Panc1 (cell line): ENCODE data around the gene COL13A1. TPM values are rescaled to one million over a fixed set of nuclear protein-coding genes. Genes with fewer than 3 reads are reported as not detected.

Source experiments
- ATAC-seq: fragments of 200-7000 bp; cut with Tn5 transposase; 2 replicates; pipeline ENCODE4 v1.9.1; 2020; ENCODE audit warnings: mild to moderate bottlenecking, moderate library complexity
- BruUV-seq: library from RNA; stranded (reverse); fragments of 400-500 nt; replicated peaks from 2 replicates; lab custom pipeline; 2021; lab: Mats Ljungman, UMichigan
- CTCF ChIA-PET: fragments of 300-600 bp; sonication (Branson Sonifier 250); formaldehyde crosslinking; loops from one replicate; lab custom pipeline; 2022; ENCODE audit warnings: antibody characterized with exemption; lab: Charles Lee
- POLR2A ChIA-PET: fragments of 300-600 bp; sonication (Branson Sonifier 250); formaldehyde crosslinking; loops from one replicate; lab custom pipeline; 2022; ENCODE audit warnings: antibody characterized with exemption; lab: Charles Lee
- DNase-seq: peaks from one replicate; pipeline ENCODE4 v3.0.0-alpha.2; 2010; ENCODE audit warnings: low read depth, low spot score
- H3K27ac ChIP-seq: 2 replicates; pipeline ENCODE4 v1.5.1; 2011; ENCODE audit warnings: mild to moderate bottlenecking, low read length, inconsistent platforms
- H3K27me3 ChIP-seq: fragments of 200-500 bp; sonication (Bioruptor generic); 2 replicates; pipeline ENCODE4 v1.6.0; 2014; ENCODE audit warnings: low read length, inconsistent platforms; ENCODE audit not compliant: control insufficient read depth, insufficient read depth
- H3K36me3 ChIP-seq: fragments of 200-500 bp; sonication (Bioruptor generic); 2 replicates; pipeline ENCODE4 v1.5.1; 2014; ENCODE audit warnings: inconsistent platforms, mild to moderate bottlenecking, low read length, moderate library complexity; ENCODE audit not compliant: control insufficient read depth, insufficient read depth
- H3K4me1 ChIP-seq: 2 replicates; pipeline ENCODE4 v1.5.1; 2011; ENCODE audit warnings: inconsistent platforms, mild to moderate bottlenecking, low read length, moderate library complexity; ENCODE audit not compliant: control insufficient read depth, insufficient read depth
- H3K4me3 ChIP-seq, 2 experiments: 2 replicates each; pipeline ENCODE4 v1.5.1; 2011 to 2012; ENCODE audit warnings: low read depth in 2 of 2, low read length in 2 of 2, mild to moderate bottlenecking in 2 of 2, inconsistent platforms in 1 of 2, moderate library complexity in 1 of 2
- H3K9me3 ChIP-seq: fragments of 200-500 bp; sonication (Bioruptor generic); 2 replicates; pipeline ENCODE4 v1.5.1; 2014; ENCODE audit warnings: low read depth, mild to moderate bottlenecking, inconsistent platforms, low read length, moderate library complexity; ENCODE audit not compliant: control insufficient read depth, insufficient read depth
- CTCF ChIP-seq: fragments of 450-650 bp; IDR thresholded peaks from 2 replicates; pipeline ENCODE4 v1.5.1; 2017; ENCODE audit warnings: mild to moderate bottlenecking
- POLR2AphosphoS5 ChIP-seq: IDR thresholded peaks from 2 replicates; pipeline ENCODE4 v1.6.1; 2012; ENCODE audit warnings: mild to moderate bottlenecking, low read depth, low read length, moderate library complexity
- REST ChIP-seq, 2 experiments: IDR thresholded peaks; 2 replicates each; pipeline ENCODE4 v1.6.1; 2011 to 2012; ENCODE audit warnings: low read depth in 2 of 2, control low read depth in 1 of 2, low read length in 1 of 2, mild to moderate bottlenecking in 1 of 2, moderate library complexity in 1 of 2; ENCODE audit not compliant: insufficient read depth in 1 of 2
- SIN3A ChIP-seq: IDR thresholded peaks from 2 replicates; pipeline ENCODE4 v1.6.1; 2012; ENCODE audit warnings: low read depth, mild to moderate bottlenecking, low read length, moderate library complexity, borderline replicate concordance; ENCODE audit not compliant: insufficient read depth
- TCF7L2 ChIP-seq: IDR thresholded peaks from 2 replicates; pipeline ENCODE4 v1.6.1; 2011; ENCODE audit warnings: mild to moderate bottlenecking, low read depth, low read length, inconsistent platforms
- in situ Hi-C: cut with HindIII; loops from 2 replicates; pipeline ENCODE4 v1.10.0; 2016; ENCODE audit warnings: low sequenced_read_pairs, low pct_unique_long_range_greater_than_20kb
- intact Hi-C: fragments of 100-400 bp; cut with micrococcal nuclease; formaldehyde crosslinking; loops from one replicate; pipeline ENCODE4 v1.10.0; 2022; ENCODE audit not compliant: unreplicated experiment
- total RNA-seq: library from RNA; stranded (reverse); gene quantifications from one replicate; pipeline ENCODE4 v1.2.1, GENCODE V29; 2021; ENCODE audit not compliant: unreplicated experiment

Gene COL13A1
- total RNA-seq, 1 experiment from 2014 or later, result 1.0 TPM

GRCh38 chr10:69844698-69845097, 43.0 kb downstream of the COL13A1 start:
- POLR2A ChIA-PET, result no interaction called here
- no peak for DNase-seq
- BruUV-seq, result no TSS peak
- Histone ChIP-seq H3K9me3 (no peaks in the 10 kb centered on the region), H3K4me3 (no peak overlapping the region), H3K4me1 (no peaks in the 10 kb centered on the region), H3K36me3 (no peaks in the 10 kb centered on the region), H3K27me3 (no peaks in the 10 kb centered on the region), H3K27ac (no peak overlapping the region)
- intact Hi-C loops (no loop called here), in situ Hi-C loops (no loop called here)
- no peak for ATAC-seq
- TF ChIP-seq POLR2AphosphoS5, result no peak
- TF ChIP-seq SIN3A, result no peak
- TF ChIP-seq TCF7L2, result no peak
- no peak for TF ChIP-seq CTCF
- TF ChIP-seq REST (IDR thresholded peaks at IDR 0.05; ENCODE audit: insufficient read depth in 1 of 2, low read depth in 2 of 2, low read length in 1 of 2), result no peak
- CTCF ChIA-PET, result interaction anchor here (0.6 kb wide), 1 partner anchor 60 kb away, joined by 6 read pairs; no protein-coding TSS in a partner anchor

GRCh38 chr10:69845574-69846292, 44.0 kb downstream of the COL13A1 start:
- no peaks in the 10 kb centered on the region for H3K4me1 ChIP-seq
- ChIA-PET CTCF (interaction anchor here (0.6 kb wide), 1 partner anchor 41 kb away, joined by 5 read pairs; no protein-coding TSS in a partner anchor), POLR2A (no interaction called here)
- no peaks in the 10 kb centered on the region for H3K27me3 ChIP-seq
- no peaks in the 10 kb centered on the region for H3K9me3 ChIP-seq
- ATAC-seq, result no peak
- in situ Hi-C loops, result no loop called here
- intact Hi-C loops, result no loop called here
- H3K4me3 ChIP-seq, result no peak overlapping the region
- H3K27ac ChIP-seq, result no peak overlapping the region
- H3K36me3 ChIP-seq, result no peaks in the 10 kb centered on the region
- no TSS peak for BruUV-seq
- TF ChIP-seq REST (IDR thresholded peaks at IDR 0.05; ENCODE audit: insufficient read depth in 1 of 2, low read depth in 2 of 2, low read length in 1 of 2) (no peak), CTCF (no peak), SIN3A (no peak), TCF7L2 (no peak), POLR2AphosphoS5 (no peak)
- DNase-seq, result no peak
